SK-N-MC (cell line): ENCODE data around the gene EFL1.
A peak's percentile ranks its signal among the peaks of the same experiment; 100 is the strongest.

Source experiments
- DNase-seq: peaks from one replicate; pipeline ENCODE4 v3.0.0-alpha.2; 2011; ENCODE audit warnings: low read depth, low spot score
- H3K27ac ChIP-seq: fragments of 200-600 bp; sonication (generic); 2 replicates; pipeline ENCODE4 v1.5.1; 2016; ENCODE audit warnings: mixed run types
- H3K36me3 ChIP-seq: fragments of 200-600 bp; sonication (generic); 2 replicates; pipeline ENCODE4 v1.6.1; 2017; ENCODE audit warnings: antibody characterized with exemption, low read length, mixed read lengths; ENCODE audit not compliant: insufficient read depth
- H3K4me3 ChIP-seq: fragments of 200-600 bp; sonication (generic); 2 replicates; pipeline ENCODE4 v1.5.1; 2016
- H3K9ac ChIP-seq: fragments of 200-600 bp; sonication (generic); 2 replicates; pipeline ENCODE4 v1.8.0; 2017; ENCODE audit warnings: mixed run types, mixed read lengths; ENCODE audit not compliant: insufficient read length
- H3K9me3 ChIP-seq: fragments of 200-600 bp; sonication (generic); 2 replicates; pipeline ENCODE4 v1.6.1; 2017; ENCODE audit warnings: low read depth, mild to moderate bottlenecking, antibody characterized with exemption, low read length, moderate library complexity, mixed read lengths
- EZH2 ChIP-seq: fragments of 200-600 bp; sonication (generic); IDR thresholded peaks from one replicate; pipeline ENCODE4 v1.6.1; 2017; ENCODE audit warnings: antibody characterized with exemption
- FOXP2 ChIP-seq: optimal IDR thresholded peaks from 2 replicates; pipeline ENCODE3; 2011; ENCODE audit warnings: mild to moderate bottlenecking, moderate library complexity; ENCODE audit not compliant: insufficient read depth; ENCODE audit errors: extremely low read length, control extremely low read depth
- POLR2AphosphoS5 ChIP-seq: IDR thresholded peaks from 2 replicates; pipeline ENCODE4 v1.6.1; 2012; ENCODE audit warnings: mild to moderate bottlenecking, low read depth, low read length, borderline replicate concordance

EFL1 gene

GRCh38 chr15:82133251-82133650 lies 129.3 kb downstream of the EFL1 start:
- no peak overlapping the region for H3K27ac ChIP-seq
- peaks cover 5% of the 10 kb centered on the region; the same call in 1 of the 2 replicates for H3K36me3 ChIP-seq
- TF ChIP-seq EZH2 = no peak
- no peak for TF ChIP-seq POLR2AphosphoS5
- TF ChIP-seq FOXP2 = no peak
- H3K9ac ChIP-seq = no peak overlapping the region
- DNase-seq = no peak
- H3K4me3 ChIP-seq = no peak overlapping the region
- H3K9me3 ChIP-seq = no peaks in the 10 kb centered on the region

DNA sequence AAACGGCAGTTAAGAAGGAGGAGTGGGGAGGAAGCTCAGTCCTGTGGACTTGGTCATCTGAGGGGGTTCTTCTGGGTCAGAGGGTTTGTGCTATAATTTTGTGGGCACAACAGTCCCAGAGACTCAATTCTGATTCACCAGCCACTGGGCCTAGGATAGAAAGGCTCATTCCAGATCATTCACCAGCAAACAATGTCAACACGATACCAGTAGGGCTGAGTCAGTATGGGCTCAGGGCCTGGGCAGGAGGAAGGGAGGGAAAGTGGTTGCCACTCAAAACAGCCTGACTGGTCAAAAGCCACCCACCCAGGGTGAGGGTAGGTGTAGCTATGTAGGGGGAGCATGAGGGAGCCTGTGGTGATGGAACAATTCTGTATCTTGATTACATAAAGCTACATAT lies 129.8 kb downstream of the EFL1 start:
- no peak for TF ChIP-seq FOXP2
- TF ChIP-seq EZH2 = no peak
- TF ChIP-seq POLR2AphosphoS5 = no peak
- Histone ChIP-seq H3K27ac (no peak overlapping the region), H3K36me3 (peaks cover 2% of the 10 kb centered on the region; the same call in 1 of the 2 replicates), H3K9me3 (no peaks in the 10 kb centered on the region), H3K4me3 (no peak overlapping the region), H3K9ac (no peak overlapping the region)
- no peak for DNase-seq

- no peak for DNase-seq
- TF ChIP-seq EZH2 (no peak), POLR2AphosphoS5 (no peak), FOXP2 (no peak)
Measured at GRCh38 chr15:82132096-82132495, 130.4 kb downstream of the EFL1 start.

GRCh38 chr15:82130248-82130647 lies 132.3 kb downstream of the EFL1 start:
- no peak overlapping the region for H3K4me3 ChIP-seq
- TF ChIP-seq EZH2 = no peak
- no peak for TF ChIP-seq FOXP2
- H3K9ac ChIP-seq = no peak overlapping the region
- no peak overlapping the region for H3K27ac ChIP-seq
- no peaks in the 10 kb centered on the region for H3K36me3 ChIP-seq
- DNase-seq = no peak
- no peaks in the 10 kb centered on the region for H3K9me3 ChIP-seq

More at GRCh38 chr15:82132096-82132495, 130.4 kb downstream of the EFL1 start:
- H3K27ac ChIP-seq = no peak overlapping the region
- no peak overlapping the region for H3K4me3 ChIP-seq
- no peaks in the 10 kb centered on the region; the same call in 1 of the 2 replicates for H3K36me3 ChIP-seq
- H3K9me3 ChIP-seq = no peaks in the 10 kb centered on the region
- no peak overlapping the region for H3K9ac ChIP-seq

DNA sequence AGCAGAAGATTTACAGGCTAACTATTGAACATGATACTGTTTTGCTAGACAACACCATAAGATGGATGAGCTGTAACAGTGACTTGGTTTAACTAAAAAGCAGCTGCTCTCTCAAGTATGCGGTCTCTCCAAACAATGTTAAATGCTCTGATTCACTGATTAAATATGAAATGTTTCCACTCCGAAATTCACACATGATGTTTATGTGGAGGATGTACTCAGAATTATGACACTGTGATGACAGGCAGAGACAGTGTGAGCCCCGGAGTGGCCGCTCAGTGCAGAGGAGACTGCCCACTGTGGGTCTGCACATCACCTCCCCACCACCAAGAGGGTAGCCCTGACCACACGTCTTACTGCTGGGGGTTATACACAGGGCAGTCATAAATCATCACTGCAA lies 132.8 kb downstream of the EFL1 start:
- DNase-seq = no peak
- Histone ChIP-seq H3K9ac (no peak overlapping the region), H3K9me3 (no peaks in the 10 kb centered on the region), H3K36me3 (no peaks in the 10 kb centered on the region), H3K27ac (no peak overlapping the region), H3K4me3 (0 out of 2 replicates have a peak overlapping the region, but pooled peaks have one; percentile 17)
- no peak for TF ChIP-seq FOXP2
- no peak for TF ChIP-seq EZH2
- TF ChIP-seq POLR2AphosphoS5 = no peak

- no peak for DNase-seq
- H3K9ac ChIP-seq = no peak overlapping the region
- 0 out of 2 replicates have a peak overlapping the region, but pooled peaks have one; percentile 7 for H3K27ac ChIP-seq
- no peaks in the 10 kb centered on the region for H3K9me3 ChIP-seq
- no peaks in the 10 kb centered on the region for H3K36me3 ChIP-seq
- peak overlapping the region; percentile 5; the same call in 1 of the 2 replicates for H3K4me3 ChIP-seq
- TF ChIP-seq EZH2 (no peak), FOXP2 (no peak), POLR2AphosphoS5 (no peak)
Measured at GRCh38 chr15:82129149-82129692, 133.3 kb downstream of the EFL1 start.

DNA sequence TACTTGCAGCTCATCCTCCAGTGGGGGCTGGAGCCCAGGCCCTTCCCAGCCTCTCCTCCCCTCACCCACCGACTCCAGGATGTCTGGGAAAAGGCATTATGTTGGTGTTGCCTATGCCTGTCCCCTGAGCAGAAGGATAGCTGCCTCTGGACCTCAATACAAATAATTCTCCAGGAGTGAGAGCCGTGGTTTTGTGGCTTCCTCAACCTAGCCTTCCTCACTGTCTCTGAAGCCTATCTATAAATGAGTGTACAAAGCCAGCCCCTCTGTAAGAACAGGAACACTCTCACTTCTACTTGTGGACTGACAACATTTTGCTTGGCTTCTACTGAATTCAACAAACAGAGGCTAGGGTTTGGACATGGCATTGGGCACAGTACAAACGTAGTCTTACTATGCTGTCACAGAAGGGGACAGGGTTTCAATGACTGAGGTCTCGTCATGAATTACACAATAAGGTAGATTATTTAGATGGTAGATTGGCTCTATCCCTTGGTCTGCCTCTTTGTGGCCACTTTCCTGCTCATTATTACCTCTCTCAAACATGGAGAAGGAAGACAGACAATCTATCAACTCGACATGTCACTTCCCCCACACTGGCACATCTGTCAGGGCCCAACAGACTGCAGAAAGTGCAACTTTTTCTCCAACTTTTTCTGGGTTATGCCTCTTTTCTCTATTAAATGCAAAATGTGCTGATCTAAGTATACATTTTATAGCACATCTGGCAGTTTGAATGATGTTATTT lies 134.0 kb downstream of the EFL1 start:
- H3K9ac ChIP-seq = no peak overlapping the region
- no peaks in the 10 kb centered on the region for H3K9me3 ChIP-seq
- H3K4me3 ChIP-seq = peak overlapping the region; percentile 5; the same call in 1 of the 2 replicates
- TF ChIP-seq FOXP2 = no peak
- no peak for TF ChIP-seq EZH2
- no peak for TF ChIP-seq POLR2AphosphoS5
- no peak for DNase-seq
- no peaks in the 10 kb centered on the region for H3K36me3 ChIP-seq
- H3K27ac ChIP-seq = no peak overlapping the region

- H3K27ac ChIP-seq = no peak overlapping the region
- no peaks in the 10 kb centered on the region for H3K36me3 ChIP-seq
- no peak for DNase-seq
Measured at GRCh38 chr15:82127581-82127980, 135.0 kb downstream of the EFL1 start.

DNA sequence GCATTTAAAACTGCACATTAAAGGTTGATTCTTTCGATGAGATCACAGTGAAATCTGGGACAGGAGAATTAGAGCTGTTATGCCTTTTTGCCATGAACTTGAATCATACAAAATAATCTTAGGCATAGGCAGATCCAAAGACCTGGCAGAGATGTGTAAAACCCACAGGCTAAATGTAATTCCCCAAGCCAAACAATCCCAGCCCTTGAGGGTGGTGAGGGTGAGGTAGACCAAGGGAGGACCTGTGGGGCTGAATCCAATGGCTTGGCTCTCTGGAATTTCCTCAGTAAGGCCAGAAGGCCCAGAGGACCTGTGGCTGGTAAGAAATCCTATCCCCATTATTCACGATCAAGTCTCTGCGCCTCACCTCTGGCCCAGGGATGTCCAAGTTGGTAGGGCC lies 136.2 kb downstream of the EFL1 start:
- no peaks in the 10 kb centered on the region for H3K36me3 ChIP-seq
- TF ChIP-seq POLR2AphosphoS5 = no peak
- TF ChIP-seq EZH2 = no peak
- no peak for TF ChIP-seq FOXP2
- DNase-seq = no peak
- H3K4me3 ChIP-seq = no peak overlapping the region
- no peak overlapping the region for H3K27ac ChIP-seq
- H3K9me3 ChIP-seq = no peaks in the 10 kb centered on the region
- no peak overlapping the region for H3K9ac ChIP-seq

More at GRCh38 chr15:82127581-82127980, 135.0 kb downstream of the EFL1 start:
- no peak overlapping the region for H3K9ac ChIP-seq
- TF ChIP-seq EZH2 = no peak
- no peak for TF ChIP-seq FOXP2
- TF ChIP-seq POLR2AphosphoS5 = no peak
- no peaks in the 10 kb centered on the region for H3K9me3 ChIP-seq
- H3K4me3 ChIP-seq = no peak overlapping the region
